BE2C (cell line): ENCODE measurements around the gene TMEM9.

Experiments
- DNase-seq: peaks from one replicate; pipeline ENCODE4 v3.0.0-alpha.2; 2020
- H3K27me3 ChIP-seq: fragments of 250-450 bp; sonication (Bioruptor Pico); 2 replicates; pipeline ENCODE4 v1.5.1; 2020; ENCODE audit warnings: mild to moderate bottlenecking
- H3K36me3 ChIP-seq: fragments of 250-450 bp; sonication (Bioruptor Pico); 2 replicates; pipeline ENCODE4 v1.5.1; 2020; ENCODE audit warnings: mild to moderate bottlenecking
- H3K4me1 ChIP-seq: fragments of 250-450 bp; sonication (Bioruptor Pico); 2 replicates; pipeline ENCODE4 v1.5.1; 2020
- H3K4me3 ChIP-seq: 2 replicates; pipeline ENCODE4 v1.5.1; 2011; ENCODE audit warnings: low read depth, low read length
- H3K9me3 ChIP-seq: fragments of 250-450 bp; sonication (Bioruptor Pico); 2 replicates; pipeline ENCODE4 v1.5.1; 2020
- CTCF ChIP-seq: IDR thresholded peaks from 2 replicates; pipeline ENCODE4 v1.5.1; 2012; ENCODE audit warnings: mild to moderate bottlenecking, low read depth, low read length

Gene TMEM9

GRCh38 chr1:201088395-201088794 lies 65.9 kb downstream of the TMEM9 start:
- no peaks in the 10 kb centered on the region for H3K4me1 ChIP-seq
- TF ChIP-seq CTCF: no peak
- no peaks in the 10 kb centered on the region for H3K27me3 ChIP-seq

DNA sequence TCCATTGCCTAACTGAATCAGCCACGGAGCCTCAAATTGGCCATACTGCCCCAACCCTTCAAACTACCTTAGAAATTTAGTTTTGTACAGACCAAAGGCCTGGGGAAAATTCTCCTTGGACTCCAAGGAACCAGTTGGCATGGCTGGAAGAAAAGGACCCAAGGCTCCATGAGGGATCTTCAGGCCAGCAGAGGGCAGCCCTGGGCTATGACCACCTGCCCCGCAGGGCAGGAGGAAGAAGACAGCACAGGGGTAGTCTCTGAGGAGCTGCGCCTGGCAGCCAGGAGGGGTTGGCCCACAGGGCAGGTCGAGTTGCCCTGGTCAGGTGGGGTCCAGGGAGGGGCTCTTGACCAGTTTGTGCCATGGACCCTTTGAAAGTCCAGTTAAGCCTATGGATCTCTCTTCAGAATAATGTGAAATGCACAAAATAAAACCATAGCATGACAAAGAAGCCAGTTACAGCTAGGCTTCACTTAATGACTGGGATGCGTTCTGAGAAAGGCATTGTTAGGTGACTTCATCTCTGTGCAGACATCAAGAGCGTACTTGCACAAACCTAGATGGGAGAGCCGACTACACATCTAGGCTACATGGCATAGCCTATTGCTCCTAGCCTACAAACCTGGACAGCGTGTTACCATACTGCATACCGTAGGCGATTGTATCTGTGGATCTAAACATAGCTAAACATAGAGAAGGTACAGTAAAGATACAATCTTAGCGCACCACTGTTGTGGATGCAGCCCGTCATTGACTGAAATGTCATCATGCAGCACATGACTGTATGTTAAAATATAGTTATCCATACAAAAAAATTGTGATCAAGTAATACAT lies 68.2 kb downstream of the TMEM9 start:
- peak; percentile 76 for TF ChIP-seq CTCF
- no peaks in the 10 kb centered on the region for H3K4me1 ChIP-seq
- no peaks in the 10 kb centered on the region for H3K36me3 ChIP-seq
- H3K4me3 ChIP-seq: no peak overlapping the region
- DNase-seq: peak; percentile 66
- H3K27me3 ChIP-seq: no peaks in the 10 kb centered on the region
- H3K9me3 ChIP-seq: no peaks in the 10 kb centered on the region

More at GRCh38 chr1:201088395-201088794, 65.9 kb downstream of the TMEM9 start:
- no peak for DNase-seq
- Histone ChIP-seq H3K9me3 (no peaks in the 10 kb centered on the region), H3K36me3 (no peaks in the 10 kb centered on the region), H3K4me3 (no peak overlapping the region)
